Progenitor cell of endocrine pancreas (in vitro differentiated cells): ENCODE data around the gene HERC4. TPM values are rescaled to one million over a fixed set of nuclear protein-coding genes. Genes with fewer than 3 reads are reported as not detected.

Source experiments
- DNase-seq: peaks from one replicate; pipeline ENCODE4 v3.0.0; 2021; ENCODE audit warnings: low spot score; ENCODE audit not compliant: unreplicated experiment
- H3K27ac Mint-ChIP-seq: 2 replicates; pipeline ENCODE4 v1.8.0; 2021; ENCODE audit warnings: mild to moderate bottlenecking, moderate library complexity, mixed read lengths
- H3K27me3 Mint-ChIP-seq: 2 replicates; pipeline ENCODE4 v1.8.0; 2021; ENCODE audit warnings: mixed read lengths
- H3K36me3 Mint-ChIP-seq: 2 replicates; pipeline ENCODE4 v1.8.0; 2022; ENCODE audit warnings: mixed read lengths; ENCODE audit not compliant: insufficient read depth
- H3K4me1 Mint-ChIP-seq: 2 replicates; pipeline ENCODE4 v1.8.0; 2021; ENCODE audit warnings: low read depth, mixed read lengths
- H3K4me3 Mint-ChIP-seq: 2 replicates; pipeline ENCODE4 v1.8.0; 2021; ENCODE audit warnings: low read depth, mild to moderate bottlenecking, moderate library complexity, mixed read lengths
- H3K9me3 Mint-ChIP-seq: 2 replicates; pipeline ENCODE4 v1.8.0; 2021; ENCODE audit warnings: low read depth, mixed read lengths
- CTCF ChIP-seq: fragments of 200-600 bp; sonication (generic); IDR thresholded peaks from one replicate; pipeline ENCODE4 v1.5.0; 2021; ENCODE audit warnings: antibody characterized with exemption, mild to moderate bottlenecking; ENCODE audit not compliant: unreplicated experiment
- total RNA-seq: library from RNA; stranded (reverse); gene quantifications from 2 replicates; pipeline ENCODE4 v1.2.1, GENCODE V29; 2021

The HERC4 gene
- total RNA-seq, 1 donor from 2014 or later = 62.1 TPM

GRCh38 chr10:67875340-67876238 is 199.5 kb downstream of the HERC4 start:
- no peak overlapping the region for H3K4me3 Mint-ChIP-seq
- DNase-seq = no peak
- no peaks in the 10 kb centered on the region for H3K4me1 Mint-ChIP-seq
- H3K27me3 Mint-ChIP-seq = no peaks in the 10 kb centered on the region
- H3K36me3 Mint-ChIP-seq = no peaks in the 10 kb centered on the region
- TF ChIP-seq CTCF = no peak
- no peaks in the 10 kb centered on the region for H3K9me3 Mint-ChIP-seq
- H3K27ac Mint-ChIP-seq = no peak overlapping the region

Other genes starting within 250 kb of the HERC4 start
- 5.9 and 6.1 TPM in 2 replicates for gene DNAJC12, start 237.1 kb downstream of the HERC4 start, total RNA-seq
- gene SIRT1, start 190.6 kb downstream of the HERC4 start, total RNA-seq = 35.0 and 36.2 TPM in 2 replicates
- 0.05 and 0.22 TPM in 2 replicates for gene MYPN, start 34.2 kb upstream of the HERC4 start, total RNA-seq
- gene ATOH7, start 156.8 kb upstream of the HERC4 start, total RNA-seq = 0.65 and 0.73 TPM in 2 replicates